ENCODE data around the gene CYTH4. TPM values are rescaled to one million over a fixed set of nuclear protein-coding genes. Genes with fewer than 3 reads are reported as not detected.

CYTH4 gene
- polyA plus RNA-seq, 1 donor (not counting 4 experiments of a cell fraction or from before 2014, with no cell fraction given), result 0.05 TPM

- no peaks in the 10 kb centered on the region for H3K9me1 ChIP-seq (ENCODE audit: control insufficient read depth, extremely low read depth, insufficient read depth, low read length)
- no peak overlapping the region for H2AFZ ChIP-seq (ENCODE audit: control insufficient read depth, low read length)
- no peaks in the 10 kb centered on the region for H4K20me1 ChIP-seq (ENCODE audit: control insufficient read depth, extremely low read depth, insufficient read depth, low read length)
- no peaks in the 10 kb centered on the region for H3K9me3 ChIP-seq (ENCODE audit: control insufficient read depth, low read depth, low read length)
- no peak overlapping the region for H3K9ac ChIP-seq (ENCODE audit: control insufficient read depth, extremely low read depth, insufficient read depth, low read length)
- no peak overlapping the region for H3K27ac ChIP-seq (ENCODE audit: control insufficient read depth, insufficient read depth, low read length)
- dilution Hi-C loops (cut with MboI; ENCODE audit: extremely low pct_ligation_motif_present, low sequenced_read_pairs), result no loop called here
- no peak for FAIRE-seq
- TF ChIP-seq CTCF (optimal IDR thresholded peaks at IDR 0.05 in 1 of 3, IDR thresholded peaks at IDR 0.05 in 1 of 3, conservative IDR thresholded peaks at IDR 0.05 in 1 of 3; ENCODE audit: extremely low read depth in 1 of 3, insufficient read depth in 2 of 3, low read length in 3 of 3) (no peak), EZH2 (IDR thresholded peaks at IDR 0.05; ENCODE audit: low read length) (no peak)
- no peaks in the 10 kb centered on the region for H3K79me2 ChIP-seq (ENCODE audit: control insufficient read depth, insufficient read depth, low read length)
- H3K4me3 ChIP-seq (ENCODE audit: control insufficient read depth in 2 of 3, extremely low read depth in 1 of 3, insufficient read depth in 2 of 3, low read depth in 1 of 3, low read length in 3 of 3), result no peak overlapping the region
- H3K27me3 ChIP-seq (ENCODE audit: control insufficient read depth, extremely low read depth, insufficient read depth, low read length), result peaks cover 48% of the 10 kb centered on the region
- no peaks in the 10 kb centered on the region for H3K36me3 ChIP-seq (ENCODE audit: control insufficient read depth in 2 of 2, extremely low read depth in 1 of 2, insufficient read depth in 2 of 2, low read length in 2 of 2)
- no peaks in the 10 kb centered on the region for H3K4me1 ChIP-seq (ENCODE audit: control insufficient read depth, extremely low read depth, insufficient read depth, low read length)
- no peak overlapping the region for H3K4me2 ChIP-seq (ENCODE audit: control insufficient read depth, extremely low read depth, insufficient read depth, low read depth, low read length)
- DNase-seq (ENCODE audit: low read depth, low spot score), result no peak
These were observed 70.2 kb downstream of the CYTH4 start for GRCh38 chr22:37352481-37352880.

- Histone ChIP-seq H3K9me1 (ENCODE audit: control insufficient read depth, extremely low read depth, insufficient read depth, low read length) (no peaks in the 10 kb centered on the region), H3K4me2 (ENCODE audit: control insufficient read depth, extremely low read depth, insufficient read depth, low read depth, low read length) (no peak overlapping the region), H2AFZ (ENCODE audit: control insufficient read depth, low read length) (no peak overlapping the region), H3K27me3 (ENCODE audit: control insufficient read depth, extremely low read depth, insufficient read depth, low read length) (peaks cover 56% of the 10 kb centered on the region), H3K36me3 (ENCODE audit: control insufficient read depth in 2 of 2, extremely low read depth in 1 of 2, insufficient read depth in 2 of 2, low read length in 2 of 2) (no peaks in the 10 kb centered on the region), H3K27ac (ENCODE audit: control insufficient read depth, insufficient read depth, low read length) (no peak overlapping the region), H3K4me1 (ENCODE audit: control insufficient read depth, extremely low read depth, insufficient read depth, low read length) (no peaks in the 10 kb centered on the region), H4K20me1 (ENCODE audit: control insufficient read depth, extremely low read depth, insufficient read depth, low read length) (no peaks in the 10 kb centered on the region), H3K4me3 (ENCODE audit: control insufficient read depth in 2 of 3, extremely low read depth in 1 of 3, insufficient read depth in 2 of 3, low read depth in 1 of 3, low read length in 3 of 3) (no peak overlapping the region), H3K9ac (ENCODE audit: control insufficient read depth, extremely low read depth, insufficient read depth, low read length) (no peak overlapping the region), H3K9me3 (ENCODE audit: control insufficient read depth, low read depth, low read length) (no peaks in the 10 kb centered on the region), H3K79me2 (ENCODE audit: control insufficient read depth, insufficient read depth, low read length) (no peaks in the 10 kb centered on the region)
- FAIRE-seq (no peak), DNase-seq (ENCODE audit: low read depth, low spot score) (no peak)
- TF ChIP-seq CTCF (optimal IDR thresholded peaks at IDR 0.05 in 1 of 3, IDR thresholded peaks at IDR 0.05 in 1 of 3, conservative IDR thresholded peaks at IDR 0.05 in 1 of 3; ENCODE audit: extremely low read depth in 1 of 3, insufficient read depth in 2 of 3, low read length in 3 of 3) (no peak), EZH2 (IDR thresholded peaks at IDR 0.05; ENCODE audit: low read length) (no peak)
- dilution Hi-C loops (cut with MboI; ENCODE audit: extremely low pct_ligation_motif_present, low sequenced_read_pairs), result no loop called here
These were observed 71.5 kb downstream of the CYTH4 start for GRCh38 chr22:37353839-37354238.
